Renal cortex interstitium (tissue), 11 donors: ENCODE results near the gene NEMP2. TPM values are rescaled to one million over a fixed set of nuclear protein-coding genes. Genes with fewer than 3 reads are reported as not detected.
"Not testable (repeated sequence)": the region's sequence is repeated elsewhere in the genome, so short reads cannot be mapped to it uniquely, and the experiment has no call there.

Experiments
- DNase-seq, 11 donors: peaks; one replicate each; pipeline ENCODE4 v3.0.0-alpha.2; 2013; ENCODE audit warnings: low read depth in 9 of 11, low spot score in 4 of 11; ENCODE audit errors: extremely low read depth in 1 of 11
- polyA plus RNA-seq, 3 donors: library from polyadenylated mRNA; unstranded; fragments of 120-200 nt; gene quantifications; one replicate each; pipeline ENCODE4 v1.2.1, GENCODE V29; 2013; ENCODE audit not compliant: insufficient read length in 3 of 3

The NEMP2 gene
- polyA plus RNA-seq, 3 donors: 10.1 to 14.3 (median 13.6) TPM

DNA sequence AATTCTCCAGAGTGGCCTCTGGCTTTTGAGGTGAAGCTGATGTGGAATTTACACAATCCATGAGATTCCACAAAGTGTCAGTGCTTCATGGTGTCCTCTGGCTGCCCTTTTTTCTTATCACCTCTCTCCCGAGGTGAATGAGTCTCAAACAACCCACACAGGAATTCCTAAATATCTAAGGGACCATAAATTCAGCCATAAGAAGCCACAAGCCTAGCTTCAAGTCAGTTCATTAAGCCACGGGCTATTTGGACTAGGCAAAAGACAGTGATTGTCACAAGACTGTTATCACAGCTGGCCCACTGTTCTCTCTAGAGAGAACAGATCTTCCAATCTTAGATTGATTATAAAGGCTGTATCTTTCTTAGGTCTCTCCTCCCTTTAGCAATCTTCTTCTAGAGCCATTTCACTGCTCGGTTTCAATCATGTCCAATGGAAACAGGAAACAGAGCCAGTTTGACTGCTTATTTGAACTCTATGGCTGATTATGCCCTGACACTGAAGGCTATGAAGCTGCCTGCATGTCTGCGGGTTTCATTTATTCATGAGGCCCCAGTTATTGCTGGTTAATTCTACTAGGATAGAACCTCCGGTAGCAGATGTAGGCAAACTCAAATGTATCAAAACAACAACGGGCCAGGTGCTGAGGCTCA is 4.1 kb downstream of the NEMP2 start:
- DNase-seq: peak in 1 of 11 donors; percentile 20

DNA sequence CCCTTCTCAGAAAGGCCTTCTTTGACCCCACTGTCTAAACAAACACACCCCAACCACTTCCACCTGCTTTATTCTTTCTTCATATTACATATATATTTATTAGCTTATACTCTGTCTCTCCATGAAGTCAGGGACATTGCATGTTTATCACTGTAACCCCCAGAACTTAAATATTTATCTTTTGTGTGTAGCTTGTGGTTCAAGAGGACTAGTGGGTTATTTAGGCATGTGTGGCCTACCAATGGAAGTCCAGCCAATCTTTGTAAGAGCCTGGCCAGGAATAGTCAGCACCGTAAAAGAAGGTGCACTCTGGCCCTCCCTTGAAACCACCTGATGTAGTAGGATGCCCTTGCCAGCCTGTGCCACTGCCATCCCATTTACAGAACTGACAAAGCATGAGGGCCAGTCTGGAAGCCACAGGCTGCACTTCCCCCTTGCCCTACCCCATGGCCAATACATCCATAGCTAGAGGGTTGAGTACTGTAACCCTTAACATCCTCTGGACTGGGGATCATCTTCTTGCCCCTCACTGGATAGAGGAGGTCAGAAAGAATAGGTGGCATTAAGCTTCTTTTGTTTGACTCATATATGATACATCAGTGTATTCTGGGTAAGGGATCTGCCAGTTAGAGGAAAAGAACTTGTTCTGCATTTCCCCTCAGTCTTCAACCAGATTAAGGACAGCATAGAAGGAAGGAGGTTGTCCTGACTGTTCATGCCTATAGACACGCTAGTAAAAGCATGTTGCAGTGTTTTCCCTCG is 4.9 kb downstream of the NEMP2 start:
- no peak for DNase-seq

DNA sequence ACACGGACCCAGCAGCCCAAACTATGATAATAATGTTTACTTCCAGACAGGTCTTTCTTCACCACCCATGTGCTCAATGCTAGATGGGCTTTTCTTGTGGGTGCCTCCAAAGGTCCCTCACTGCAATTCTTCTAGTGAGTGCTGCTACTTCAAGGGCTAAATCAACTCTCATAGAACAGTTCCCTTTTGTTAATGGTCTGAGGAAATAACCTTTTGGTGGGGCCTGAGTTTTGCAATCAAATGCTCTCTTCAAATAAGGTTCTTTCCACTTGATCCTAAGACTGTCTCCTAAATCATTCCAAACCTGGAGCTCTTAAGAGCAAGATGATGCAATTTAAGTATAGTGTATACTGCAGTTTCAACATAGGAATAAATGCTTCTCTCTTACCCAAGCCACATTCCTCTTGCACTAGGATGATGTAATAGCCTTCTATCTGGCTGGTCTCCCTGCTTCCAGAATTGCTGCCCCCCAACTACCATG is 6.0 kb downstream of the NEMP2 start:
- no peak for DNase-seq

DNA sequence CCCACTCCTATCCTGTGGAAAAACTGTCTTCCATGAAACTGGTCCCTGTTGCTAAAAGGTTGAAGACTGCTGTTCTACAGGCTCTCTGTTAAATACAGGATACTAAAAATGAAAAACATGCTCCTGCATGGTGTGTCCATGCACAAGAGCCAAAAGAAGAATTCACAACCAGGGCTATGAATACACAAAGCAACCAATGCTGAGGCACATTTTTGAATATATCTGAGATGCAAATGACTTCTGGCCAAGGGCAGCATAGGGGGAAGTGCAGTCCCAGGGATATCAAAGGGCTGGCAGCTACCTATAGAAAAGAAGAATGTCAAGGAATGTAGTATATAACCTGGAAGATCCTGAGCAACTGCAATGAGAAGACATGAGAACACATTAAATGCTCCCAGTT is 6.6 kb downstream of the NEMP2 start:
- DNase-seq: no peak

DNA sequence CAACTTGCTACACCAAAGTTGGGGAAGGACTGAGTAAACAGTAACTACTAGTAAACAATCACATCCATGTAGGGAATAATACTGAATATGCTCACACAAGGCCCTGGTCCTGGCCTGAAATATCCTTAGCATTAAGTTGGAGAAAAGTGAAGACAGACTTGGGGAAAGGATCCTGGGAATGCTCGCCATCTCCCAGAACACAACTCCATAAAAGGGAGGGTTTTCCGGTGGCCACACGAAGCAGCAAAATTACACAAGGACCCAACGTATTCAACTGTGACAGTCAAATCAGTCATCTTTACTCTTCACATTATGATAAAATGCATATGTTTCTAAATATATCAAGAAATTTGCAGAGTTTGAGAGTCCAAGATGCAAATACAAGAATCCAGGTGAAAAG is 7.3 kb downstream of the NEMP2 start:
- no peak for DNase-seq

DNA sequence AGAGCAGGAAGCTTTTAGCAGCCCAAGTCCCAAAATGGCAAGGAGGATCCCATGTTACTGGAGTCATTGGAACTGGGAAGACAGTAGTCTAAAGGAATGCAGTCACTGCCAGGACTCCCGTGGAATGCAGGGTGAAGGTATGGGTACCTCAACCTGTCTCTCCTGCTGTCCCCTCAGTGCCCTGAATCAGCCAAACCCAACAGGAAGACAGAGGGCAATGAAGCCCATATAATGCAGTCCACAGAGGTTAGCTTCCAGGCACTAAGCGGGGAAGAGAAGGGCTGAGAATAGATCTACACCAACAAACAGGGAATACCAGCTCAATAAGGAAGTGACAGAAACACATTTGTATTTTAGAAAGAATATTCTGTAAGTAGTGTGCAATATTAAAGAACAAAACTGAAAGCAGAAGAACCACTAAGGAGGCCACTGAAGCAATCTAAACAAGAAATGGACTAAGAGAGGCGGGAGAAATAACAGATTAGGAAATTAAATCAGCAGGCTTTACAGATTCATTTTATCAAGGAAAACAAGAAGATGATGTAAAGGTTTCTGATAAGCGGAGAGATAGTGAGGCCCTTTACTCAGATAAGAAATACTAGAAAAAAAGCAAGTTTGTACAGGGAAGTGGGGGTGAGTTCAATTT is 8.3 kb downstream of the NEMP2 start:
- DNase-seq: no peak

DNA sequence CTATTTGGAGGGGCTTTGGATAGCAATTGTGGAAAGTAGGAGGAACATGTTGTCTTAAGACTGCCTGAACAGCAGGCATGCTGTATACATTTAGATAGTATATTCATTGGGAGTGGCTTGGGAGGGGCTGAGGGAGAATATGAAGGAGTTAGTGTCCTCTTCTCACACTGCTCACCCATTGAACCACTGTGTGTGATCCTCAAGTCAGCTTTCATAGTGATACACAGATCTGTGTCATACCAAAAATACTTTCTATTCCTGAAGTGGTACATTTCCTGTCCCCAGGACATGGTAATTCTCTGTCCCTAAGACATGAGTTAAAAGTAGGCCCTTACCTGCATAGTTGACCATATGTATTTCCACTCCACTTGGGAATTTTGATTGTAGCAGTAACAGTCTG is 9.6 kb downstream of the NEMP2 start:
- no peak for DNase-seq

DNA sequence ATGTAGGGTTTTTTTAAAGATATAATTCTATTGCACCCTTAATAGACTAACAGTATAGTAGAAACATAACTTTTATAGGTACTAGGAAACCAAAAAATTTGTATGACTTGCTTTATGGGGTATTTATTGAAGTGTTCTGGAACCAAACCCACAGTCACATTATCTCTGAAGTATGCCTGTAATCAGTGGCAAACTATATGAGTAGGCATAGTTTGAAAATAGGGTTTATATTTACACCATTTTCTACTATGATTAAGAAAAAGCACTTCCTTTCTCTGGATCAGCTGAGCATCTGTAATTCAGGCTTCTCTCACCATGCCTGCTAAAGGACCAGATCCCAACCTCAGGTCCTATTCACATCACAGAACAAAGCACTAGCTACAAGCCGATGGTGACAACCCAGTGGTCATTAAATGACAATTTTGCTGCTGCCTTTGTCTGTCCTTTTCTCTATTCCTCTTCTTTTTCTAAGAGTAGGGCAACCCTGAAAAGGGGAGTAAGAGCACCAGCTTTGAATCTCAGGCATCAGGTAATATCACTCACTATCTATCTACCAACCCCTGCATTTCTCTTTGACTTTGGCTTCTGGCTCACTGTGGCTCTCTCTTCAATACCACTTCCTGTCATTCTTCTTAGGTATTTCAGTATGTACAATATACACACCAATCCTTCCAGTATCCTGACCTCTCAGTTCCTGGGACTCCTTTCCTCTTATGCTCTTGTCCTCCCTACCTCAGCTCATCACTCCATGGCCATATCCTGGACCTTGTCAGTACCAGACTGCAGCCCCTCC is 14.4 kb downstream of the NEMP2 start:
- no peak for DNase-seq

DNA sequence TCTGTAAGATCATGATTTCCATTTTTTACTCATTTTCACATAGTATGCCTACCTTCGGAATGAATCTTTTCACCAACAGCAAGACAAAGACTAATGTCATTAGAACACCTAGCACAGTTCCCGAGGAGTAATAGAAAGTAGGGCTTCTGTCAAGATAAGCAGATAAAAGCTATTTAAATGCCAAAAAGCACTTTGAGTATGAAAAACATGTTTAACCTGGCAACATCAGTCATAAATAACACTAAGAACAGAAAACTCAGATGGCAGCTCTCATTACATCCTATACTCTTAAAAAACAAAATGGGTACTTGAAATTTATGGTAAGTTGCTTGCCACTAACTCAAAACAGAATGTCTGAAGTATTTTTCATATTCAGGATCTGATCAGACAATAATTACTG is 17.1 kb downstream of the NEMP2 start:
- no peak for DNase-seq

DNA sequence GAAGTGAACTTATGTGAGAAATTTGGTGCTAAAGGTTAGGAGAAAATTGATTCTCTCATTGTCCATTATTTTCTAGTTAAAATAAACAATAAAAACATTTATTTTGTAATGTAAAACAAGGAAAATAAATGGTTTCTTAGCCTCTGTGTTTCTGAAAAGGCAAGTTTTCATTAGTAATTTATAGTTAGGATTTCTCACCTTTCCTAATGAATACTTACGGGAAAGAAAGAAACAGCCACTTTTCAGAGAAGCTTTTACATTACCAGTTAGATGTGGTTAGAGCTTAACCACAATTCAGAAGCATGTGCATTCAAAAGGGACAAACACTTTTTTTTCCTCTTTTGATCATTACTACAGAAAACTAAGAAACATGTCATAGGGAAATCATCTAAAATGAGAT is 18.8 kb downstream of the NEMP2 start:
- DNase-seq: no peak

DNA sequence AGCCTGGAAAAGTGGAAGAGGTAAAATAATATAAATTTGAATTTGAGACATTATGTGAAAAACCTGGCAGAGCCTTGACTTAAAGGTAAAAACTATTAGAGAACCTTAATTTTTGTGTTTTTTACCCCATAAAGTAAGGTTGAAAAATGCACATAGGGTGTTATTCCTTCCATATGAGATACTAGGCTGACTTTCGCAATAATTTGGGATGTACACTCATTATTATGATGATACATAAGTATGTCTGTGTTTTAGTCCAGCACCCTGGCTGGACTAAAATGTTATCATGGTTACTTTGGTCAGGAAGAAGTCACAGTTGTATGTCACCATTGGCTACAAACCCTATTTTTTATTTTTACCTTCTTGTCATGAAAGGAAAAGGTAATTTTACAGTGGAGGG is 19.8 kb downstream of the NEMP2 start:
- no peak for DNase-seq

DNA sequence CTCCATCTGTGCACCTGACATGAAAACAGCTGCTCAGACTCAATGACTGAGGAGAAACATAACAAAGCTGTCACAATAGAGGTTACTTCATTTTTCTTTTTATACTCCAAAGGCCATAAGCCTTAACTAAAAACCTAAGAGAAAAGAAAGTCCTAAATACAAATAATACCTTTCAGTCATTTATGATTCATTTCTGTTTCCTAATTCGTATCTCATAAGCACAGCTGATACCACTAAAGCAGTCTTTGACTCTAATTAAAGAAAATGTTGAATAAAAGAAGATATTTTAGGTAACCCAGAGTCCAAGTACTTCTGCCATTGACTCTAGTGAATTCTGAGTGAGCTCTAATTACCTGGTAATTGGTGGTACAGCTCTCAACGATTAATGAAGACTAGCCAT is 20.6 kb downstream of the NEMP2 start:
- DNase-seq: no peak

DNA sequence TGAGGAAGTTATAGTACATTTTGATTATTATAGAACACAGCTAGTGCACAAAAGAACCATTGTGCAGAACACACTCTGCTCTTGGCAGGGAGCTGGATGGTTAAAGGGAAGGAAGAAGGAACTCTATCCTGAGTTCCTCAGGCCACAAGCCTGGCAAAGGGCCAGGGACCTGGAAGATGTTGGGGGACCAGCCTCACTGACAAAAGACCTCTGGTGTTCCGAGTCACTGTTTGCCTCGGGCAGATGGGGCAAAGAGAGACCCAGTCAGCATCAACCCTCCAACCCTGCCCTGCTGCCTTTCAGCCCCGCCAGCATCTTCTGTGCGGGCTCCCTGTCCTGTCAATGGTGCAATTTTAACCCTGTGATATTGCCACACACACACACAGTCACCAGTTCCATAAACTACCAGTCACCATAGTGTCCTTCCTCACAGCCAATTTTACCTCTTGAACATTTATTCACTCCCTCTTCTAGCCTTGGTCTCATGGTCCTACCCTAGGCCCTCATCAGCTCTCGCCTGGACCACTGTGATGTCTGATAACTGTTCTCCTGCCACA is 21.9 kb downstream of the NEMP2 start:
- DNase-seq: no peak

DNA sequence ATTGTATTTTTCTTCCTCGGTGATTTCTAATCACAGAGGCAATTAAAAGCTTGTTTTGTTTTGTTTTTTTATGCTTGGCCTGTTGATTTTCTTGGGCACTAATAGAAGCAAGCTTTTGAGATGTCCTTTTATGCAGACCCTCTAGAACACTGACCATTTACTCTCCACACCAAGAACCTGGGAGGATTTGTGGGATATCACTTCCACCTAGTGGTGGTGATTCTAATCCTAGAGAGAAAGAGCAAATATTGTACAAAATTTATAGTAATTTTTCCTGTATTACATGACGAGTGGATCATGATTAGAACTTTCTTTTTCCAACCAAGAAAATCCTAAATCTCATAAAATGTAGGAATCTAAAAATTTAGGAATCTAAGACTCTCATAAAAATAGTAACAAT is 23.4 kb downstream of the NEMP2 start:
- DNase-seq: peak in 1 of 11 donors; percentile 31

DNA sequence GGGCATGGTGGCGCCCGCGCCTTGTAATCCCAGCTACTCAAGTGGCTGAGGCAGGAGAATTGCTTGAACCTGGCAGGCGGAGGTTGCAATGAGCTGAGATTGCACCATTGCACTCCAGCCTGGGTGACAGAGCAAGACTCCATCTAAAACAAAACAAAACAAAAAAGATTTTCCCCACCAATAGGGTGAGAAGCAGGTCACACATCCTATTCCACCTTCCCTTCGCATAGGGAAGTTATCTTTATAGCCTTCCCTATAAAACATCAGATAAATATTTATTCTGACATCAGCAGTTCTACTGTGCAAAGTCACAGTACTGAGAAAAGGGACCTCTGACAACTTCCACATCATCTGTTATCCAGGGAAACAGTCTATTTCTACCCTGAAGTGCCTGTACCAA is 24.6 kb downstream of the NEMP2 start:
- DNase-seq: not testable (repeated sequence)

DNA sequence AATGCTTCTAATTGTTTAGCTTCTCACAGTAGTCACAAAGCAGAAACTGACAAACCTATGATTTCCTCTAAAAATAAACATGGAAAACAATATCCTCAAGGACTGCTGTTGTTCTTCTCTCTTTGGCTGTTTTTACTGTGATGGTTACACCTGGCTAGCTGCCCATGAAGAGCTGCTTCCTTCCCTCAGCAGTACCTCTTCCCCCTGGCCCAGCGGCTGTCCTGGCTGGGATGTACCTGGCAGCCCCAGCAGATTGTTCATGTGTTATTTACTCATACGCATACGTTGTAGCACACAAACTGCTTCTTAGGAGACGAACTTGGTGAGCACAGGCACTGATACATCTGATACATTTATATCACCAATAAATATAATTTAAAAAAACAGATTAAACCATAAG is 27.4 kb downstream of the NEMP2 start:
- DNase-seq: no peak

DNA sequence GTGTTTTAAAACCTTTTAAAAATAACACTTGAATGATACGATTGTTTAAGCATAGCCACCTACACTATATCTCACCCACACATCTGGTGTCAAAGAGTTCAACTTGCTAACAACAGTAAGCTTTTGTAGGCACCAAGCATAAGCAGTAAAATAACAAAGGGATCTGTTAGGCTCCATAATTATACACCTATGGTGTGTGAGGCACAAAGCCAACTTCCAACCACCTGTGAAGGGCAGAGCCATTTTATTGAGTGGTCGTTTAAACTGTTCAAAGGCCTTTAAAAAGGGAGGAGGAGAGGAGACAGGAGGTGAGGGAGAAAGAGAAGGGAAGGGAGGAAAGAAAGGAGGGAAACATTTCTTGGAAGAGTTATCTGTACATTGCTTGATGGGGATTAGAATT is 27.9 kb downstream of the NEMP2 start:
- no peak for DNase-seq

DNA sequence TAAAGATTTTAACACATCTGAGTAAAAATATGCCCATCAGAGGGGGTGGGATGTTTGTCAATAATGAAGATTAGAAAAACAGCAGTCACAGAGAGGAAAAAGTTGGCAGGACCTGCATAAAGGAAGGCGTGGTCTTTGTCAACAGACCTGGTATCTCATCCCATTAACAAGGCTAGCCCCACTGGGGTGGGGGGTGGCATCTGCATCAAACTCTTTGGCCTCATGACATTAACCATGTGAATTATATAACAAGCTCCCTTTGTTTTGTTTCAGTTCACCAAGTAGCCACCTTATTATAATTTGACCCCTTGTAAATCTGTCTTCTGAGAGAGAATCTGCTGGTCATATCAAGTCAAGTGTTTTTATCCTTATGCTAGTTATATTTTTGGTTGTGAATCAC is 28.8 kb downstream of the NEMP2 start:
- DNase-seq: no peak

DNA sequence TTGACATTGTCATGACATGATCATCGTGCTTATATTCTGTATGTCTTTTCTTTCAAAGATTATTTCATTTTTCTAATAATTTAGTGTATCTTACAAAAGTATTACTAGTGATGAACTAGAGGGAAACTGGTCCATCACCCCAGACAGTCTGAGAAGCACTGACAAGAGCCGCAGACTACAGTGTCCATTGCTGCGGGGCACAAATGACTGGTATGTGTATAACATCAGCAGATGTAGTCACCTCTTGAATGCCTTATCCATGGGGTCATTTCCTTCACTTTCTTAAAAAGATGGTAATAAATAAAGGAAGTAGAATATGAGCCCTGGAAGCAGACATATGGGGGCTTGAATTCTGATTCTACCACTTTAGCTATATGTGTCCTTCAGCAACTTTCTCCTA is 29.6 kb downstream of the NEMP2 start:
- DNase-seq: no peak
